Mesenteric fat pad (tissue), 1 donor: ENCODE measurements around the gene FAM162A. TPM values are rescaled to one million over a fixed set of nuclear protein-coding genes. Genes with fewer than 3 reads are reported as not detected.
"Not testable (repeated sequence)": the region's sequence is repeated elsewhere in the genome, so short reads cannot be mapped to it uniquely, and the experiment has no call there.

Source experiments
- DNase-seq: peaks from one replicate; pipeline ENCODE4 v3.0.0-alpha.2; 2020; ENCODE audit warnings: low spot score
- total RNA-seq: library from RNA; stranded (reverse); fragmentation: NEBNext Ultra II Directional; extraction: Animal tissue kit (Norgen Biotek cat#: 25700); gene quantifications from one replicate; pipeline ENCODE4 v1.2.1, GENCODE V29; 2021
- donor health status: DM: yes; HTN: yes; CAD: no.

Gene FAM162A
- total RNA-seq, 1 donor from 2014 or later = 29.1 TPM

GRCh38 chr3:122416966-122417365 is 33.0 kb downstream of the FAM162A start:
- DNase-seq = no peak

- no peak for DNase-seq
Measured at GRCh38 chr3:122421101-122421500, 37.1 kb downstream of the FAM162A start.

GRCh38 chr3:122421836-122422235 is 37.9 kb downstream of the FAM162A start:
- no peak for DNase-seq

GRCh38 chr3:122427857-122428471 is 44.0 kb downstream of the FAM162A start:
- no peak for DNase-seq

GRCh38 chr3:122430371-122430770 is 46.4 kb downstream of the FAM162A start:
- no peak for DNase-seq

- DNase-seq = no peak
Measured at GRCh38 chr3:122435950-122436349, 52.0 kb downstream of the FAM162A start.

- DNase-seq = no peak
Measured at GRCh38 chr3:122443090-122443489, 59.1 kb downstream of the FAM162A start.

- DNase-seq = not testable (repeated sequence)
Measured at GRCh38 chr3:122443762-122444490, 59.9 kb downstream of the FAM162A start.

GRCh38 chr3:122444491-122444887 is 60.5 kb downstream of the FAM162A start:
- DNase-seq = not testable (repeated sequence)

GRCh38 chr3:122448218-122448617 is 64.2 kb downstream of the FAM162A start:
- DNase-seq = not testable (repeated sequence)

GRCh38 chr3:122451371-122451770 is 67.4 kb downstream of the FAM162A start:
- no peak for DNase-seq

GRCh38 chr3:122456074-122456473 is 72.1 kb downstream of the FAM162A start:
- no peak for DNase-seq

GRCh38 chr3:122457706-122458105 is 73.7 kb downstream of the FAM162A start:
- DNase-seq = no peak

GRCh38 chr3:122458992-122459391 is 75.0 kb downstream of the FAM162A start:
- DNase-seq = no peak

GRCh38 chr3:122461806-122462205 is 77.8 kb downstream of the FAM162A start:
- no peak for DNase-seq

Other genes with a start within 250 kb of the FAM162A start
- not detected for gene CASR, start 200.5 kb upstream of the FAM162A start, total RNA-seq
- gene CSTA, start 58.9 kb upstream of the FAM162A start, total RNA-seq = 28.7 TPM
- gene MIX23, start 951 bp upstream of the FAM162A start, total RNA-seq = 22.0 TPM
- 4.0 TPM for gene WDR5B, start 31.9 kb downstream of the FAM162A start, total RNA-seq
- gene KPNA1, start 130.8 kb downstream of the FAM162A start, total RNA-seq = 107 TPM
- gene PARP9, start 180.1 kb downstream of the FAM162A start, total RNA-seq = 39.6 TPM
- gene DTX3L, start 180.2 kb downstream of the FAM162A start, total RNA-seq = 41.6 TPM
- 2.9 TPM for gene PARP15, start 193.5 kb downstream of the FAM162A start, total RNA-seq